ENCODE data around the gene CALB2.
A peak's percentile ranks its signal among the peaks of the same experiment; 100 is the strongest.

The CALB2 gene

GRCh38 chr16:71365021-71365420, 6.5 kb downstream of the CALB2 start:
- Mint-ChIP-seq H3K4me3 (no peak overlapping the region), H3K9me3 (no peaks in the 10 kb centered on the region), H3K4me1 (no peaks in the 10 kb centered on the region), H3K27ac (no peak overlapping the region), H3K36me3 (no peaks in the 10 kb centered on the region)
- ATAC-seq (no peak), DNase-seq (ENCODE audit: low spot score in 2 of 2) (no peak)

- H3K9me3 Mint-ChIP-seq: no peaks in the 10 kb centered on the region
- no peak overlapping the region for H3K4me3 Mint-ChIP-seq
- ATAC-seq (peak; percentile 66), DNase-seq (ENCODE audit: low spot score in 2 of 2) (peak; percentile 16 to 67)
- no peaks in the 10 kb centered on the region for H3K36me3 Mint-ChIP-seq
- no peaks in the 10 kb centered on the region for H3K4me1 Mint-ChIP-seq
- H3K27ac Mint-ChIP-seq: peak overlapping the region; percentile 26
Observed at GRCh38 chr16:71367241-71367976, 8.9 kb downstream of the CALB2 start.

GRCh38 chr16:71368958-71369357, 10.4 kb downstream of the CALB2 start:
- ATAC-seq (no peak), DNase-seq (ENCODE audit: low spot score in 2 of 2) (no peak)
- Mint-ChIP-seq H3K36me3 (no peaks in the 10 kb centered on the region), H3K4me1 (no peaks in the 10 kb centered on the region), H3K9me3 (no peaks in the 10 kb centered on the region), H3K27ac (no peak overlapping the region), H3K4me3 (no peak overlapping the region)

GRCh38 chr16:71369494-71369893, 11.0 kb downstream of the CALB2 start:
- no peak for ATAC-seq
- DNase-seq (ENCODE audit: low spot score in 2 of 2): no peak
- Mint-ChIP-seq H3K4me1 (no peaks in the 10 kb centered on the region), H3K4me3 (no peak overlapping the region), H3K9me3 (no peaks in the 10 kb centered on the region), H3K36me3 (no peaks in the 10 kb centered on the region), H3K27ac (no peak overlapping the region)

GRCh38 chr16:71371237-71371636, 12.7 kb downstream of the CALB2 start:
- DNase-seq (ENCODE audit: low spot score in 2 of 2): no peak
- no peak for ATAC-seq
- no peaks in the 10 kb centered on the region for H3K9me3 Mint-ChIP-seq
- H3K36me3 Mint-ChIP-seq: no peaks in the 10 kb centered on the region
- H3K27ac Mint-ChIP-seq: no peak overlapping the region
- H3K4me1 Mint-ChIP-seq: no peaks in the 10 kb centered on the region
- no peak overlapping the region for H3K4me3 Mint-ChIP-seq

GRCh38 chr16:71373073-71373472, 14.6 kb downstream of the CALB2 start:
- Mint-ChIP-seq H3K27ac (no peak overlapping the region), H3K4me1 (no peaks in the 10 kb centered on the region), H3K9me3 (no peaks in the 10 kb centered on the region), H3K36me3 (no peaks in the 10 kb centered on the region), H3K4me3 (no peak overlapping the region)
- ATAC-seq (no peak), DNase-seq (ENCODE audit: low spot score in 2 of 2) (no peak)

GRCh38 chr16:71376465-71377157, 18.1 kb downstream of the CALB2 start:
- Mint-ChIP-seq H3K27ac (no peak overlapping the region), H3K9me3 (no peaks in the 10 kb centered on the region), H3K4me1 (no peaks in the 10 kb centered on the region), H3K4me3 (no peak overlapping the region), H3K36me3 (no peaks in the 10 kb centered on the region)
- ATAC-seq (no peak), DNase-seq (ENCODE audit: low spot score in 2 of 2) (no peak)

- Mint-ChIP-seq H3K9me3 (no peaks in the 10 kb centered on the region), H3K4me1 (no peaks in the 10 kb centered on the region), H3K4me3 (no peak overlapping the region), H3K27ac (no peak overlapping the region), H3K36me3 (no peaks in the 10 kb centered on the region)
- ATAC-seq (no peak), DNase-seq (ENCODE audit: low spot score in 2 of 2) (no peak)
Observed at GRCh38 chr16:71379711-71380110, 21.2 kb downstream of the CALB2 start.

- Mint-ChIP-seq H3K9me3 (no peaks in the 10 kb centered on the region), H3K4me3 (no peak overlapping the region), H3K4me1 (no peaks in the 10 kb centered on the region), H3K36me3 (no peaks in the 10 kb centered on the region), H3K27ac (no peak overlapping the region)
- no peak for ATAC-seq
- DNase-seq (ENCODE audit: low spot score in 2 of 2): no peak
Observed at GRCh38 chr16:71380831-71381230, 22.3 kb downstream of the CALB2 start.

GRCh38 chr16:71383054-71383773, 24.7 kb downstream of the CALB2 start:
- no peak overlapping the region for H3K4me3 Mint-ChIP-seq
- no peaks in the 10 kb centered on the region for H3K36me3 Mint-ChIP-seq
- no peak overlapping the region for H3K27ac Mint-ChIP-seq
- H3K4me1 Mint-ChIP-seq: peaks cover 5% of the 10 kb centered on the region
- H3K9me3 Mint-ChIP-seq: no peaks in the 10 kb centered on the region
- DNase-seq (ENCODE audit: low spot score in 2 of 2) (no peak), ATAC-seq (peak; percentile 64)

- no peak overlapping the region for H3K27ac Mint-ChIP-seq
- no peak overlapping the region for H3K4me3 Mint-ChIP-seq
- no peaks in the 10 kb centered on the region for H3K9me3 Mint-ChIP-seq
- peak; percentile 22 for ATAC-seq
- peaks cover 5% of the 10 kb centered on the region for H3K4me1 Mint-ChIP-seq
- H3K36me3 Mint-ChIP-seq: no peaks in the 10 kb centered on the region
- no peak for DNase-seq (ENCODE audit: low spot score in 2 of 2)
Observed at GRCh38 chr16:71384073-71384724, 25.7 kb downstream of the CALB2 start.

GRCh38 chr16:71387045-71387871, 28.7 kb downstream of the CALB2 start:
- no peak overlapping the region for H3K4me3 Mint-ChIP-seq
- ATAC-seq: no peak

GRCh38 chr16:71389330-71389729, 30.8 kb downstream of the CALB2 start:
- Mint-ChIP-seq H3K9me3 (no peaks in the 10 kb centered on the region), H3K4me3 (no peak overlapping the region), H3K4me1 (peaks cover 5% of the 10 kb centered on the region), H3K27ac (no peak overlapping the region), H3K36me3 (no peaks in the 10 kb centered on the region)
- no peak for ATAC-seq
- DNase-seq (ENCODE audit: low spot score in 2 of 2): no peak

More at GRCh38 chr16:71387045-71387871, 28.7 kb downstream of the CALB2 start:
- DNase-seq (ENCODE audit: low spot score in 2 of 2): no peak
- H3K9me3 Mint-ChIP-seq: no peaks in the 10 kb centered on the region
- peaks cover 5% of the 10 kb centered on the region for H3K4me1 Mint-ChIP-seq
- no peaks in the 10 kb centered on the region for H3K36me3 Mint-ChIP-seq
- no peak overlapping the region for H3K27ac Mint-ChIP-seq

- H3K27ac Mint-ChIP-seq: no peak overlapping the region
- H3K4me1 Mint-ChIP-seq: no peaks in the 10 kb centered on the region
- H3K36me3 Mint-ChIP-seq: no peaks in the 10 kb centered on the region
- H3K4me3 Mint-ChIP-seq: no peak overlapping the region
- DNase-seq (ENCODE audit: low spot score in 2 of 2) (no peak), ATAC-seq (no peak)
- H3K9me3 Mint-ChIP-seq: no peaks in the 10 kb centered on the region
Observed at GRCh38 chr16:71396594-71396993, 38.1 kb downstream of the CALB2 start.

Data from stimulated activated effector memory CD8-positive, alpha-beta T cell treated with anti-CD3 and anti-CD28 coated beads, Interleukin-12 subunit alpha, Interleukin-12 subunit beta, amount 100 ng/mL, for 72 hours (primary cell).